ENCODE measurements around the gene RPL36A. TPM values are rescaled to one million over a fixed set of nuclear protein-coding genes. Genes with fewer than 3 reads are reported as not detected.

RPL36A gene
- total and polyA plus RNA-seq, 3 donors from 2014 or later = 177 to 619 (median 507) TPM

- H3K27ac ChIP-seq = no peak overlapping the region
- intact Hi-C loops (cut with DNase I; ENCODE audit: low total_unique reads) = no loop called here
- H3K27me3 ChIP-seq = no peaks in the 10 kb centered on the region
- no peaks in the 10 kb centered on the region for H3K4me1 ChIP-seq
- TF ChIP-seq POLR2A (IDR thresholded peaks at IDR 0.05) (no peak), CTCF (IDR thresholded peaks at IDR 0.05) (no peak)
- no peak for DNase-seq
- no peaks in the 10 kb centered on the region for H3K36me3 ChIP-seq (ENCODE audit: low read depth, missing control alignments)
- no peaks in the 10 kb centered on the region for H3K9me3 ChIP-seq
- 91 to 94% methylated on average over 2 to 3 of the region's 3 CpGs for WGBS, 2 donors
- no peak overlapping the region for H3K4me3 ChIP-seq
Observed at GRCh38 chrX:101388604-101389003, 2.2 kb upstream of the RPL36A start.

- intact Hi-C loops (cut with DNase I; ENCODE audit: low total_unique reads) = no loop called here
- WGBS, 2 donors = 22 to 31% methylated on average over 6 of the region's 6 CpGs
- Histone ChIP-seq H3K9me3 (no peaks in the 10 kb centered on the region), H3K27me3 (no peaks in the 10 kb centered on the region), H3K4me1 (no peaks in the 10 kb centered on the region), H3K4me3 (no peak overlapping the region), H3K27ac (no peak overlapping the region), H3K36me3 (ENCODE audit: low read depth, missing control alignments) (no peaks in the 10 kb centered on the region)
- no peak for DNase-seq
- no peak for TF ChIP-seq CTCF (IDR thresholded peaks at IDR 0.05)
- TF ChIP-seq POLR2A (IDR thresholded peaks at IDR 0.05) = no peak
Observed at GRCh38 chrX:101391831-101392230, 1.0 kb downstream of the RPL36A start.

- Histone ChIP-seq H3K4me3 (no peak overlapping the region), H3K27ac (no peak overlapping the region), H3K4me1 (no peaks in the 10 kb centered on the region), H3K9me3 (no peaks in the 10 kb centered on the region), H3K27me3 (no peaks in the 10 kb centered on the region), H3K36me3 (ENCODE audit: low read depth, missing control alignments) (no peaks in the 10 kb centered on the region)
- no peak for DNase-seq
- WGBS, 2 donors = 74 to 82% methylated on average over 9 to 11 of the region's 11 CpGs
- intact Hi-C loops (cut with DNase I; ENCODE audit: low total_unique reads) = no loop called here
- no peak for TF ChIP-seq CTCF (IDR thresholded peaks at IDR 0.05)
- no peak for TF ChIP-seq POLR2A (IDR thresholded peaks at IDR 0.05)
Observed at GRCh38 chrX:101393530-101394305, 2.9 kb downstream of the RPL36A start.

- TF ChIP-seq POLR2A (IDR thresholded peaks at IDR 0.05) (no peak), CTCF (IDR thresholded peaks at IDR 0.05) (no peak)
- Histone ChIP-seq H3K27me3 (no peaks in the 10 kb centered on the region), H3K4me1 (no peaks in the 10 kb centered on the region), H3K9me3 (no peaks in the 10 kb centered on the region), H3K4me3 (no peak overlapping the region), H3K36me3 (ENCODE audit: low read depth, missing control alignments) (no peaks in the 10 kb centered on the region), H3K27ac (no peak overlapping the region)
- intact Hi-C loops (cut with DNase I; ENCODE audit: low total_unique reads) = no loop called here
- DNase-seq = no peak
Observed at GRCh38 chrX:101394372-101394771, 3.6 kb downstream of the RPL36A start.

GRCh38 chrX:101395789-101396188 is 5.0 kb downstream of the RPL36A start:
- H3K27ac ChIP-seq = no peak overlapping the region
- no peak for TF ChIP-seq POLR2A (IDR thresholded peaks at IDR 0.05)
- TF ChIP-seq CTCF (IDR thresholded peaks at IDR 0.05) = no peak
- no peaks in the 10 kb centered on the region for H3K9me3 ChIP-seq
- H3K27me3 ChIP-seq = no peaks in the 10 kb centered on the region
- no peaks in the 10 kb centered on the region for H3K36me3 ChIP-seq (ENCODE audit: low read depth, missing control alignments)
- no peaks in the 10 kb centered on the region for H3K4me1 ChIP-seq
- no peak overlapping the region for H3K4me3 ChIP-seq
- WGBS, 2 donors = 87 to 100% methylated on average over 1 of the region's 1 CpG
- intact Hi-C loops (cut with DNase I; ENCODE audit: low total_unique reads) = no loop called here
- DNase-seq = no peak

All from testis (tissue), 3 donors.